GM18519 (cell line): ENCODE data around the gene KRT86.

ENCODE experiments used
- ATAC-seq: cut with Tn5 transposase; IDR thresholded peaks from one replicate; pipeline ENCODE4 v1.9.1; 2021; ENCODE audit warnings: mild to moderate bottlenecking, moderate library complexity; ENCODE audit not compliant: unreplicated experiment, low FRiP score

Gene KRT86

DNA sequence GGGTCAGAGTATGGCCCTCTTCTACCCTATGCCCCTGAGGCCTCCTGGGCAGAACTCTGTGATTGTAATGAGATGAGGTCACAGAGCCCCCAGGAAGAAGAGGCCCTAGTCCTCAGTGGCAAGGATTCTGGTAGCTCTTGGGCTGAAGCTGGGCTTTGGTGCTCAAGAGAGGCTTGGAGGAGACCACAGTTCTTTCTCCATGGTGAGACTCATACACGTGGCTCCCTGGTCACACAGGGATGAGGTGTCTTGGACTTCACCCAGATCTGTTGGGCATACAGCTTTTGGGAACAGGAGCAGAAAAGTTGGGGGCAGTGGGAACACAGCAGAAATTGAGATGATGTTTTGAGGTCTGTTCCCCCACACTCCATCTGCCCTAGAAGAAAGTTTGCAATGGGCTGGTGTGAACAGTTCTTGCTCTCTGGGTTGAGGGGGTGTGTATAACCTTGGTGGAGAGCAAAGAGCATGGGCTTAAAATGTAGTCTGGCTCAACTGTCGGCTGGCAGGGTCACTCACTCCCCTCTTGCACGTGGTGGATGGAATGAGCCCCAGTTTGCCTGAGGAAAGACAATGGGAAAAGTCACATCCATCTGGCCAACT, at the start of gene KRT86:
Gene KRT86 (plus strand): TSS at position 125 of the 600 bp plus-strand sequence. CDS start 27,272 bp downstream, outside the sequence.
- ATAC-seq = no peak

DNA sequence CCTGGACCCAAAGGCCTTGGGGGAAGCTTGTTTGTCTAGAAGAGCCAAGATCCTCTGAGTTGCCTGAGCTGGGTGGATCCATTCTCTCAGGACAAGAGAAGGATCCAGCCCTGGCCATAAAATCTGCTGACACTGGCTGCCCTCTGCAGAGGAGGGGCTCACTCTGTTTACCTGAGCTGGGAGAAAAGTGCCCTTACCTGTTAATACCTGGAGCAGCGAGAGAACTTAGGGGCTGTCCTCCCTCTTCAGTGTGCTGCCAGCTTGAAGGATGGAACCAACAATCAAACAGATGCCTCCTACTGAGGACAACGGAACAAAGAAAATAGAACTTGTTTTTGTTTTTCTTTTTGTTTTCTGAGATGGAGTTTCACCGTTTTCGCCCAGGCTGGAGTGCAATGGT, 48.7 kb upstream of the KRT86 start:
- ATAC-seq = no peak

DNA sequence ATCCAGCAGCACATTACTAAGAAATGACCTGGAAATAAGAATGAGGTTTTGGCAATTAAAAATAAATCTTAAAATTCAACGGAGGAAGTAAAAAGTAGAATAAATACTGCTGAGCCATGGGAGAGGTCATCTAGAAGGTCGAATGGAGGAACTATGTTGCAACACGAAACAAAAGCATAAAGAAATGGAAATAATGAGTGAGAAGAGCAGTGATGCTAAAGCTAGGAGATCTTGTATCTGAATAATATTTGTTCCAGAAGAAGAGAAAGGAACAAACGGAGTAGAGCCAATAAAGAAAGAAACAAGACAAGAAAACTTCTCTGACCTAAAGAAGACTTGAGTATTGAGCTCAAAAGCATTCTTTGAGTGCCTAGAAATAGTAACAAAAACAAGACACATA, 48.0 kb upstream of the KRT86 start:
- no peak for ATAC-seq

DNA sequence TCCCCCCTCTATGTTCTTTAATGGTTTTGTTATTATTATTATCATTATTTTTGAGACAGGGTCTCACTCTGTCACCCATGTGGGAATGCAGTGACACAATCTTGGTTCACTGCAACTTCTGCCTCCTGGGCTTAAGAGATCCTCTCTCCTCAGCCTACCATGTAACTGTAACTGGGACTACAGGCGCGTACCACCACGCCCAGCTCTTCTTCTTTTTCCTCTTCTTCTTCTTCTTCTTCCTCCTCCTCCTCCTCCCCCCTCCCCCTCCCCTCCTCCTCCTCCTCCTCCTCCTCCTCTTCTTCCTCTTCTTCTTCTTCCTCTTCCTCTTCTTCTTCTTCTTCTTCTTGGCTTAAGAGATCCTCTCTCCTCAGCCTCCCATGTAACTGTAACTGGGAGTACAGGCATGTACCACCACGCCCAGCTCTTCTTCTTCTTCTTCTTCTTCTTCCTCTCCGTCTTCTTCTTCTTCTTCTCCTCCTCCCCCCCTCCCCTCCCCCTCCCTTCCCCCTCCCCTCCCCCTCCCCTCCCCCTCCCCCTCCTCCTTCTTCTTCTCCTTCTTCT, 46.8 kb upstream of the KRT86 start:
- ATAC-seq = no peak

DNA sequence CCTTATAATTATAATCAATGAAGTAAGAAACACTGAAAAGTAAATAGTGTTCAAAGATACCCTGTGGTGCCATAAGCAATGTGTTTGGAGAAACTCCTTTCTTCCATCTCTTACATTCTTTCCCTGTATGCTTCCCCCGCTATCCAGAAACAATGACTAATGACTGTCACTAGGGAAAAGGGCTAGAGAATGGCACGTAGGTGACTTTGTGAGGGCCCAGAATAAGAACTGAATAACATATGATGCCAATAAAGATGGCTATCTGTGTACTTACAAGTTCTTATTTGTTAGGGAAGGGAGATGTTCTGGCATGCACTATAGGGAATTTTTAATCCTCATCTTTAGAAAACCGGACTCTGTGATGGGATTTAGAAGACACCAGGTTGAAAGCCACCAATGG, 46.1 kb upstream of the KRT86 start:
- no peak for ATAC-seq

DNA sequence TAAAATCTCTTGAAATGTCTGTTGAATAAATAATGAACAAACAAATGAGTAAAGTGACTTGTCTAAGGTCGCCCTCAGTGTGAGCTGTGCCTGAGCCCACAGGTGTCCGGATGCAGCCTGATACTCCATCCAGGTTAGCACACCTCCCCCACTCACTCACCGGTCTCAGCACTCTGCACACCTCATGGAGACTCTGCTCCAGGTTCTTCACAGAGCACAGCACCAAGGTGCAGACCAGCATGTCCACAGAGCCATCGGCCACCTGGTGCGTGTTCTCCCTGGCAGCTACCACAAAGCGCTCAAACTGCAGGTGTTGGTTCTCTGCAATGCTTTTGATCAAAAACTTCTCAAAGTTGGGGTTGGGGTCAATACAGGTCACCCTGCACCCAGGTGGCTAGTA, 45.5 kb upstream of the KRT86 start:
- ATAC-seq = no peak

DNA sequence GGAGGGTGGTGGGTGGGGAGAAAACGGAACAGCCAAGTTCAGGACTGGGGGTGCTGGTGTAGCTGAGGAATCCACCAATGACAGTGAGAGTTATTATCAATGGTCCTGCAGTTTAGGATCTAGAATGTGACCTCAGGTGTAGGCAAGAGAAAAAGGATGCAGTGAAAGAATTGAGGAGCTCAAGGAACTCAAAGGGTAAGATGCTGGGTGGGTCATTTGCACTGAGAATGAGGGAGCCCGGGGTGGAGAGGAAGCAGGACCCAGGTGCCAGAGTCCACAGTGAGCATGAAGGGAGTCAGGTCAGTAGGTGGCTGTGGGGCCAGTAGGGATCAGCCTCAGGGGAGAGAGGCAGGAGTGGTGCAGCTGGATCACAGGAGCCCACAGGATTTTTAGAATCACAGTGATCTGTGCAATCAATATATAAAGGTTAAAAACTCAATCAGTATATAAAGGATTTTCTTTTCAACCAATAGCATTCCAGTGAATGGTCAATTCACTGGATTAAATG, 44.6 kb upstream of the KRT86 start:
- ATAC-seq = no peak

DNA sequence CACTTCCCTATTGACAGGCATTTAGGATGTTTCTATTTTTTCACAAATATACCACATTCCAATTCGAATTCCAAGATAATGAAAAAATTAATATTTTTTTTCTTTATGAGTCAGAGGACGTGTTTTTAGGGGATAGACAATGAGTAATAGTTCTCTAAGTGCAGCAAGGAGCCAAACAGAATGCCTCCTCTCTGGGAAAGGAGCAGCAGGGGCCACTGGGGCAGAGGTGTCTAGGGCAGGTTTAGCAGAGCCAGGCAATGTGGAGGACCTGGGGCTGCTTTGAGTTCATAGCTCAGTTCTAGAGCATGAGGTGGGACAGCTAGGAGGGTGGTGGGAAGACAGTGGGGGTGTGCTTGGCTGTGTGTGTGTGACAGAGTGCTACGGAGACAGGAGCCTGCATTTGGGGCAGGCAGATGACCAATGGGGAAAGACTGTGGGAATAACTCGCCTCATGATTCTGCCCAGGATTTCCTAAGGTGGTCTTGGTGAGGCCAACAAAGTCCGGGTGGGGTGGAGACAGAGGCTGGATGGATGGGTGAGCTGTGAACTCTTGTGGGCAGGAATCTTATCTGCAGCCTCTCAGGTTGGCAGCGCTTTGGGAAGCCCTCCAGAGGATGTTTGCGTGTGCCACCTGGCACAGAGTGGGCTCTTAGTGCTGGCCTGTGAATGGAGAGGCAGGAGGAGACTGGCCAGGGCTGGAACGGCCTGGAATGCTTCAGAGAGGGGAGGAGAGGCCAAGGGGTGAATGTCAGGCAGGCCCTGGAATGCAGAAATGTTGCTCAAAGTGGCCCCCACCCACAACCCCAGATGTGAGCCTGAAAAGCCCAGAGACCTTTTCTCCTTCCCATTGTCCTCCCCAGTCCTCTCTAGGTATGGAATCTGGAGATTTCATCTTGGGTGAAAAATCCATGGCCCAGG, 43.8 kb upstream of the KRT86 start:
- no peak for ATAC-seq

DNA sequence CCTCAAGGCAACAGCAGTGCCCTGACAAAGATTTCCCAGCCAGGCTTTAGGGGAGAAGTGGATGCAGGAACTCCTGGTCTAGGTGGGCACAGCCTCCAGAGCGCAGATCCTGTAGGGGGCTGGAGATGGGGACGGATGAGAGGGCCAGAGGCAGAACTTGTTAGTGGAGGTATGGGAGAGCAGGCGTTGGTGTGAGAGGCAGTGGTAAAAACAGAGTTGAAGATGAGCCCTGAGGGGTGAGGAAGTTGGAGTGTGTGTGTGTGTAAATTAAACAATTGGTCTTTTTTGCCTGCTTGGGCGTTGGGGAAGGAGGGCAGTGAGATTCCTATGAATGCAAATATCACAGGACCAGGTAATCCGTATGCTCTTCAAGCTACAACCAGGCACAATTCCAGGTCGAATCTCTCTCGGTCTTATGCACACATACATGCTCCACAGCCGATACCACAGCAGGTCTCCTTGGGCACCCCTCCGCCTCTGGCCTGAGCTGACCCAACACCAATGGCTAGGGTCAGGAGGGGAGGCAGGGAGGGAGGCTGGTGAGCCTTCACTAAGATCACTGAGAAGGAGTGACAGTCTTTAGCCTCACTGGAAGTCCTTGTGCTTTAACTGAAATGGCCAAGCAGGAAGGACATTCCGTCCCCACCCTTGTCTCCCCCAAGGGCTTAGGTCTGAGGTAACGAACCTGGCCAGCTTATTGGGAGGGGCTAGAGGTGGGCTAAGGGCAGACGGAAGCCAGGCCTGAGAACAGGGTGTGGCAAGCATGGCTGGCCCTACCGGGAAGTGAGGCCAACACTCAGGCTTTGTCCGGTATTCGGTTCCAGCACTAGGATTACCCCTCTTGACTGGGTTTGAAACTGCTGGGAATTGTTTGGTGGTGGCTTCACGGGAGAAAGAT, 42.9 kb upstream of the KRT86 start:
- ATAC-seq = no peak

DNA sequence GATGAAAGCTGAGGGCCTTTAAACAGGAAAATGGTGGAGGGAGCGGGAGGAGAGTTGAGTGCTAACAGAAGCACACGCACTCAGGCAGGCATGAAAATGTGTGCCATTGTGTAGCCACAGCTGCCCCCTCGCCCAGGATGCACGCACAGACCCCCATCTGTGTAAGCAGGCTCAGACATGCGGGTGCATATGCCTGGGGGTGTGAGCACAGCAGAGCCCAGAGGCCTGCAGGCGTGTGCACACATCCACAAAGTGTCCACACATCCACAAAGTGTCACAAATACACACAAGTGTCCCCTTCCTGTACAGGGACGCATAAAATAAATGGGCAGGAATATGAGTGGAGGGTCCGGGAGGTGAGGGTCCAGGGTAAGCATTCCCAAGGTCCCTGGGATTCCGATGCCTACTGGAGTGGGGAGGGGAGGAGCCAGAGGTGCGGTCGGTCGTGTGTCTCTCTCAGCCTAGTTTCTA, 42.2 kb upstream of the KRT86 start:
- no peak for ATAC-seq

DNA sequence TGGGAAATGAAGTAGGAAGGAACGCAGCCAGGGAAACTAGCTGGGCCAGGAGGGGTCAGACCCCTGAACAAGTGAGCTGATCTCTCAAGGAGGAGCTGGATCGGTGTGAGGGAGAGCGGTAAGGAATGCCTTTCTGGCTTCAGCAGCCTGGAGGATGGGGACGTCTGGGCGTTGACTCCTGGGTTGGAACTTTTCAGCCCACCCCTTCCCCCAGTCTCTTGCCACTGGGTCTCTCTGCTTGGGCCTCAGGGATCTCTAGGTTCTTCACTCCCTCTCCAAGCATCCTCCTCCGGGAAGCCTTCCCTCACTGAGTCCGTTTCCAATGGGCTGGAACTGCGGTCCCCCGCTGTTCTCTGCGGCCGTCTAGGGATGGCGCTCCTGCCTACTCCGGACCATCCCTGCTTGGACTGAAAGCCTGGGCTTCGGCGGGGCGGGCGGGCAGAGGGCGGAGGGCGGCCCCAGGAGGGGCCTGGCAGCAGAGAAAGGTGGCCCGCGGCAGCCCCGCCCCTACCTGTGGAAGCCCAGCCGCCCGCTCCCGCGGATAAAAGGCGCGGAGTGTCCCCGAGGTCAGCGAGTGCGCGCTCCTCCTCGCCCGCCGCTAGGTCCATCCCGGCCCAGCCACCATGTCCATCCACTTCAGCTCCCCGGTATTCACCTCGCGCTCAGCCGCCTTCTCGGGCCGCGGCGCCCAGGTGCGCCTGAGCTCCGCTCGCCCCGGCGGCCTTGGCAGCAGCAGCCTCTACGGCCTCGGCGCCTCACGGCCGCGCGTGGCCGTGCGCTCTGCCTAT, 41.6 kb upstream of the KRT86 start, which contains the start of gene KRT7:
Gene KRT7 (plus strand): TSS at position 570 of the 788 bp plus-strand sequence. CDS start 54 bp downstream, at position 624.
- no peak for ATAC-seq

DNA sequence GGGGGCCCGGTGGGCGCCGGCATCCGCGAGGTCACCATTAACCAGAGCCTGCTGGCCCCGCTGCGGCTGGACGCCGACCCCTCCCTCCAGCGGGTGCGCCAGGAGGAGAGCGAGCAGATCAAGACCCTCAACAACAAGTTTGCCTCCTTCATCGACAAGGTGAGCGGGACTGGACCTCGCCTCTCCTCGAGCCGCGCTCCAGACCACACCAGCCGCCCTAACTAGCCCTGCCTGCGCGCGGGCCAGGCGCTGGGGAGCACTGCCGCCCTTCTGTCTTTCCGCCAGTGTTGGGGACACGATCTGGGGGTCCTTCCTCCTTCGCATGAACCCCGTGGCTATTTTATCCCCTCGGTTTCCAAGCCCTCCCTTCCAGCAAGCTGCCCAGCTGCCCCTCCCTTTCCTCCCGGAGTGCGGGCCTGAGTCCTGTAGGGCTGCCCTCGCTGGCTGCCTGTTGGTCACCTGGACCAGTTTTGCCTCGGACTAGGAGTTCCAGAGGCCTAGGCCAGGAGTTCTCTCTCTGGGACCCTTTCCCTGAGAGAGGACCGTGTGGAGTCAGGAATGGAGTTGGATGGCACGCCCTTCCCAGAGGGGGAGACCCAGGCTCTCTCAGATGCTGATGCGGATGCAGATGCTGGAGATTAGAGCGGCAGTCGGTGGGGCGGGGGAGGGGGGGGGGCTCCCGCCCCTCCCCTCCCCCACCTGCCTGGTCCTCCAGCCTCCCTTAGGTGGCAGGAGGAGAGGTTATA, 40.8 kb upstream of the KRT86 start:
- no peak for ATAC-seq

DNA sequence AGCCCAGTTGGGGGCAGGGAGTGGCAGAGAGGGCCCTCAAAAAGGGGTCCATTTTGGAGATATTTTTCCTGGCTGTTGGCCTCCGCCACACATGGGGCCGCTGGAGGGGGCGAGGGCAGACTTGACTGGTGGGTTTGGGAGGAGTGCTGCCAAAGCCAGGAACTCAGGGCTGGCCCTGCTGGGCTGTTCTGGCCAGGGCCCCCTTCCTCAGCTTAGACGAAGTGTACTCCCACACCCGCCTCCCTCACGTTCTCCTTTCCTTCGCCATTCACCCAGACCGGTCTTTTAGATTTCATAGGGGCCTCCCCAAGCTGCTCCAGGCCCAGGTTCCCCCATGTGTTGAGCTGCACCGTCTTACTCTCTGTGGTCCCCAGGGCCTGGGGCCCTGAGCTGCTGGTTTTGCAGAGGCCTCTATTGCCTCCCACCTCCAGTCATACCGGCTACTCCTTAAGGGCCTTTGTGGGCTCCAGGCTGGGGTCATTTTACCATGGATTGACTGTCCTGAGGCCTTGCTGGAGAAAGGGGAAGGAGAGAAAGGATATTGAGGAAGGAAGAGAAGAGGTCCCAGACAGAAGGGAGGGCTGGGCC, 40.1 kb upstream of the KRT86 start:
- ATAC-seq = no peak

DNA sequence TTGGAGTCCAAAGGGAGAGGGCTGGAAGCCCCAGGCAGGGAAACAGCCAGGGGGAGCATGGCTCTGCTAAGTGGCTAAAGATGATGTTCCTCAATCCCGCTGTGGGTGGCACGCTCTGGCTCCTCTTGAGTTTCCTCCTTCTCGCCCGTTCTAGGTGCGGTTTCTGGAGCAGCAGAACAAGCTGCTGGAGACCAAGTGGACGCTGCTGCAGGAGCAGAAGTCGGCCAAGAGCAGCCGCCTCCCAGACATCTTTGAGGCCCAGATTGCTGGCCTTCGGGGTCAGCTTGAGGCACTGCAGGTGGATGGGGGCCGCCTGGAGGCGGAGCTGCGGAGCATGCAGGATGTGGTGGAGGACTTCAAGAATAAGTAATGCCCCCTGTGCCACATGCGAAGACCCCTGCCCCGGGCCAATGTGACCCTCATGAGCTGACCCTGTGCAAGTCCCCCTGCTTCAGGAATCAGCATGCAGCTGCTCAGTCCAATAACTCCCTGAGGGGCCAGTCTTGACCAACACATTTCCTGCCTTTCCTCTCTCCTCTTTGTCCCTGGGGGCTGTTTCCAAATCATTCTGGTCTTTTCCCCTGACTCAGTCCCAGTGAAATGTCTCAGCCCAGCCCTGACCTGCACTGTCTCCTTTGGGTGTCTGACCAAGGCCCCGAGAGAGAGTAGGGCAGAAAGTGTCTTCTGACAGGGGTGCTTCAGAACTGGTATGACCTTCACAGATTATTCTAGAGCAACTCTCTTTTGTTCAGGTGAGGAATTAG, 39.3 kb upstream of the KRT86 start:
- ATAC-seq = no peak

DNA sequence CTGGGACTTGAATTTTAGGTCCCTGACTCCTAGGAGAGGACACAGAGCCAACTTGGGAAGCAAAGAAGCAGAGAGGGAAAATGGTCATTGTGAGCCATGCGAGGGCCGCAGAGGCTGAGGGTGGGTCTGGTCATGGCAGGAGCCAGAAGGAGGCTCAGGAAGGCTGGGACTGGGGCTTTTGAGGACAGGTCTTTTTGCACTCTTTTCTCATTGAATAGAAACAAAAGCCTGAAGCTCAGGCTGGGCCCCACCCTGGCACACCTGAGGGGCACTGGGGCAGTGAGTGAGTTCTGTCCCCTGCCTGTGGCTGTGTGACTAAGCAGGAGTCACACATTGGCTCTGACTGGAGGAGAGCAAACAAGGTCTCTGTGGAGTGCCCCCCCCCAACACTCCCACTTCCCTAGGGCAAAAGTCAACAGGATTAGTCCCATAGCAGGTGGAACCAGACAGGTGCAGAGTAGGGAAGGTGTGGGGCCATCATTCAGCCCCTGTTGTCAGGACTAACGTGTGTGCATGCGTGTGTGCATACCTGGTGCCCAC, 38.6 kb upstream of the KRT86 start:
- ATAC-seq = no peak

DNA sequence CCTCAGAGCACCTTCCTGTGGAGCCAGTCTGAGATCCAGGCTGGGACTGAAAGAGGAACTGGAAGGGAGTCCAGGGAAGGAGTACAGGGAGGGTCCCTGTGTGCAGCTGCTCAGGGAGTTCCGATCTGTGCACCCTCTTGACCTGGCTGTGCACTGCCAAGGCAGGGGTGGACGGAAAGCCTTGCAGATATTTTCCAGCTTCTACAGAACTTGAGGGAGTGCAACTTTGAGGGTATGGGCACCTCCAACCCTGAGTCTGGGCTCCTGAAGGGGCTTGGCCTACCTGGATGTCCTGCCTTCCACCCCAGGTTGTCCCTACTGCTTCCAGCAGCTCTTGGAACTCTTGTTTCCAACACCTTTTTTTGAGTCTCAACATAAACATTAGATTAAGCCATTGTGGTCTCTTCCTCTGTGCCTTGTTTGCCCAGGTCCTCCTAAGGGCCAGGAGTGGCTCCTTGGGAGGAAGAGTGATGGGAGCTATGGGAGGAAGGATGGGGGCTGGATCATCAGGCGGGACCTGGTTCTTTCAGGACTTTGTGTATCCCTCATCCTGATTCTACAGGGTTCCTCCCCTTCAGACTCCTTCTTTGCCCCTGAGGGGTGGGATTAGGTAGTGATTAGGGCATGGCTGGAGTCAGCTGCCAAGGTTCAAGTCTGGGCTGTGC, 37.9 kb upstream of the KRT86 start:
- ATAC-seq = no peak
